Measurements from ENCODE around the gene CNNM3.

CNNM3 gene

GRCh38 chr2:96771796-96772618 lies 44.1 kb upstream of the CNNM3 start:
- H3K27ac ChIP-seq: no peak overlapping the region; the same call in 1 of the 2 replicates
- peak; percentile 71 for DNase-seq (ENCODE audit: low spot score)

GRCh38 chr2:96772903-96773671 lies 43.0 kb upstream of the CNNM3 start:
- no peak for TF ChIP-seq CTCF (conservative IDR thresholded peaks at IDR 0.05; ENCODE audit: low read depth)
- POLR2A ChIA-PET (ENCODE audit: low non-redundant PET): no interaction called here
- H3K27ac ChIP-seq: no peak overlapping the region
- DNase-seq (ENCODE audit: low spot score): no peak
- CTCF ChIA-PET: interaction anchor here (0.6 to 1.0 kb wide), 3 partner anchors 12 to 219 kb away, joined by 3 to 6 read pairs (median 4); no protein-coding TSS in a partner anchor

More at GRCh38 chr2:96771796-96772618, 44.1 kb upstream of the CNNM3 start:
- POLR2A ChIA-PET (ENCODE audit: low non-redundant PET): no interaction called here
- CTCF ChIA-PET: interaction anchor here (0.6 to 1.0 kb wide), 3 partner anchors 9 to 44 kb away, joined by 4 to 5 read pairs (median 4); no protein-coding TSS in a partner anchor
- TF ChIP-seq CTCF (conservative IDR thresholded peaks at IDR 0.05; ENCODE audit: low read depth): no peak

- no peak for TF ChIP-seq CTCF (conservative IDR thresholded peaks at IDR 0.05; ENCODE audit: low read depth)
- POLR2A ChIA-PET (ENCODE audit: low non-redundant PET): no interaction called here
- CTCF ChIA-PET: interaction anchor here (0.6 to 1.0 kb wide), 5 partner anchors 13 to 417 kb away, joined by 3 to 6 read pairs (median 4); no protein-coding TSS in a partner anchor
These were observed 42.1 kb upstream of the CNNM3 start for GRCh38 chr2:96773922-96774321.

GRCh38 chr2:96775160-96775559 lies 40.9 kb upstream of the CNNM3 start:
- ChIA-PET CTCF (no interaction called here), POLR2A (ENCODE audit: low non-redundant PET) (no interaction called here)
- DNase-seq (ENCODE audit: low spot score): no peak
- H3K27ac ChIP-seq: no peak overlapping the region
- no peak for TF ChIP-seq CTCF (conservative IDR thresholded peaks at IDR 0.05; ENCODE audit: low read depth)

More at GRCh38 chr2:96773922-96774321, 42.1 kb upstream of the CNNM3 start:
- no peak overlapping the region for H3K27ac ChIP-seq
- DNase-seq (ENCODE audit: low spot score): no peak

GRCh38 chr2:96783388-96783787 lies 32.7 kb upstream of the CNNM3 start:
- TF ChIP-seq CTCF (conservative IDR thresholded peaks at IDR 0.05; ENCODE audit: low read depth): no peak
- no peak overlapping the region for H3K27ac ChIP-seq
- no peak for DNase-seq (ENCODE audit: low spot score)
- POLR2A ChIA-PET (ENCODE audit: low non-redundant PET): no interaction called here
- CTCF ChIA-PET: no interaction called here

GRCh38 chr2:96787411-96787810 lies 28.7 kb upstream of the CNNM3 start:
- POLR2A ChIA-PET (ENCODE audit: low non-redundant PET): no interaction called here
- TF ChIP-seq CTCF (conservative IDR thresholded peaks at IDR 0.05; ENCODE audit: low read depth): no peak
- no peak for DNase-seq (ENCODE audit: low spot score)
- H3K27ac ChIP-seq: peak overlapping the region; percentile 79
- CTCF ChIA-PET: no interaction called here
